ENCODE data around the gene NFASC. TPM values are rescaled to one million over a fixed set of nuclear protein-coding genes. Genes with fewer than 3 reads are reported as not detected.

Gene NFASC
- total and polyA plus RNA-seq, 2 donors (not counting 3 experiments of a cell fraction or from before 2014, with no cell fraction given) = not detected

GRCh38 chr1:204968135-204968534, 97.5 kb downstream of the NFASC start:
- ChIA-PET POLR2A (no interaction called here), CTCF (interaction anchor here (2.0 kb wide), 1 partner anchor 93 kb away, joined by 8 read pairs; no protein-coding TSS in a partner anchor)
- no TSS peak for BruUV-seq (replicated peaks)
- Histone ChIP-seq H3K9ac (replicated peaks; ENCODE audit: extremely low read depth, insufficient read depth, low read length) (no peak overlapping the region), H3K4me1 (ENCODE audit: control insufficient read depth, extremely low read depth, insufficient read depth, low read length) (peaks cover 14% of the 10 kb centered on the region), H3K9me3 (replicated peaks; ENCODE audit: control insufficient read depth, insufficient read depth, low read length) (no peaks in the 10 kb centered on the region), H3K4me3 (replicated peaks in 1 of 3; ENCODE audit: insufficient read depth in 1 of 3, low read depth in 1 of 3, low read length in 3 of 3) (no peak overlapping the region), H3K36me3 (ENCODE audit: control insufficient read depth in 2 of 2, extremely low read depth in 1 of 2, insufficient read depth in 2 of 2, low read length in 2 of 2) (no peaks in the 10 kb centered on the region), H3K79me2 (ENCODE audit: control insufficient read depth, insufficient read depth, low read length) (no peaks in the 10 kb centered on the region), H2AFZ (ENCODE audit: low read depth, low read length) (no peak overlapping the region), H3K4me2 (ENCODE audit: insufficient read depth, low read length) (no peak overlapping the region), H4K20me1 (replicated peaks; ENCODE audit: control insufficient read depth, extremely low read depth, insufficient read depth, low read length) (no peaks in the 10 kb centered on the region), H3K9me1 (replicated peaks; ENCODE audit: control insufficient read depth, extremely low read depth, insufficient read depth, low read length) (no peaks in the 10 kb centered on the region), H3K27me3 (ENCODE audit: control insufficient read depth in 2 of 2, insufficient read depth in 2 of 2, low read length in 2 of 2) (peaks cover 8 to 12% of the 10 kb centered on the region in 2 experiments), H3K27ac (ENCODE audit: insufficient read depth, low read depth, low read length) (no peak overlapping the region)
- dilution Hi-C loops (cut with MboI; ENCODE audit: extremely low pct_ligation_motif_present, low sequenced_read_pairs) (no loop called here), intact Hi-C loops (cut with micrococcal nuclease) (no loop called here)
- TF ChIP-seq EZH2 (IDR thresholded peaks at IDR 0.05; ENCODE audit: borderline replicate concordance, low read depth, low read length, severe bottlenecking) = no peak
- no peak for TF ChIP-seq FOS (IDR thresholded peaks at IDR 0.05; ENCODE audit: borderline replicate concordance, insufficient read depth, low read length)
- TF ChIP-seq GATA2 (IDR thresholded peaks at IDR 0.05; ENCODE audit: insufficient read depth, insufficient read length, low read depth, low read length) = no peak
- TF ChIP-seq, protein P1, sequence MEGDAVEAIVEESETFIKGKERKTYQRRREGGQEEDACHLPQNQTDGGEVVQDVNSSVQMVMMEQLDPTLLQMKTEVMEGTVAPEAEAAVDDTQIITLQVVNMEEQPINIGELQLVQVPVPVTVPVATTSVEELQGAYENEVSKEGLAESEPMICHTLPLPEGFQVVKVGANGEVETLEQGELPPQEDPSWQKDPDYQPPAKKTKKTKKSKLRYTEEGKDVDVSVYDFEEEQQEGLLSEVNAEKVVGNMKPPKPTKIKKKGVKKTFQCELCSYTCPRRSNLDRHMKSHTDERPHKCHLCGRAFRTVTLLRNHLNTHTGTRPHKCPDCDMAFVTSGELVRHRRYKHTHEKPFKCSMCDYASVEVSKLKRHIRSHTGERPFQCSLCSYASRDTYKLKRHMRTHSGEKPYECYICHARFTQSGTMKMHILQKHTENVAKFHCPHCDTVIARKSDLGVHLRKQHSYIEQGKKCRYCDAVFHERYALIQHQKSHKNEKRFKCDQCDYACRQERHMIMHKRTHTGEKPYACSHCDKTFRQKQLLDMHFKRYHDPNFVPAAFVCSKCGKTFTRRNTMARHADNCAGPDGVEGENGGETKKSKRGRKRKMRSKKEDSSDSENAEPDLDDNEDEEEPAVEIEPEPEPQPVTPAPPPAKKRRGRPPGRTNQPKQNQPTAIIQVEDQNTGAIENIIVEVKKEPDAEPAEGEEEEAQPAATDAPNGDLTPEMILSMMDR (IDR thresholded peaks at IDR 0.05; ENCODE audit: extremely low read depth in 1 of 2, insufficient read depth in 1 of 2, low read depth in 1 of 2, low read length in 2 of 2) = no peak
- no peak for TF ChIP-seq POLR2AphosphoS5 (IDR thresholded peaks at IDR 0.05; ENCODE audit: insufficient read depth, low read depth, low read length)
- TF ChIP-seq POLR2A (IDR thresholded peaks at IDR 0.05; ENCODE audit: low read depth, low read length) = no peak
- no peak for TF ChIP-seq MYC (IDR thresholded peaks at IDR 0.05; ENCODE audit: low read depth, low read length)
- no peak for TF ChIP-seq JUN (IDR thresholded peaks at IDR 0.05; ENCODE audit: borderline replicate concordance, insufficient read depth, insufficient read length, low read depth)
- TF ChIP-seq MAX (IDR thresholded peaks at IDR 0.05; ENCODE audit: insufficient read depth, insufficient read length) = no peak
- FAIRE-seq (no peak), DNase-seq (ENCODE audit: low read depth, low spot score) (no peak)
